GDM1 (cell line): ENCODE results near the gene FNBP1L.
A peak's percentile ranks its signal among the peaks of the same experiment; 100 is the strongest.

ENCODE experiments used
- DNase-seq: peaks from one replicate; lab custom pipeline; 2025; lab: John Stamatoyannopoulos, UW

FNBP1L gene

DNA sequence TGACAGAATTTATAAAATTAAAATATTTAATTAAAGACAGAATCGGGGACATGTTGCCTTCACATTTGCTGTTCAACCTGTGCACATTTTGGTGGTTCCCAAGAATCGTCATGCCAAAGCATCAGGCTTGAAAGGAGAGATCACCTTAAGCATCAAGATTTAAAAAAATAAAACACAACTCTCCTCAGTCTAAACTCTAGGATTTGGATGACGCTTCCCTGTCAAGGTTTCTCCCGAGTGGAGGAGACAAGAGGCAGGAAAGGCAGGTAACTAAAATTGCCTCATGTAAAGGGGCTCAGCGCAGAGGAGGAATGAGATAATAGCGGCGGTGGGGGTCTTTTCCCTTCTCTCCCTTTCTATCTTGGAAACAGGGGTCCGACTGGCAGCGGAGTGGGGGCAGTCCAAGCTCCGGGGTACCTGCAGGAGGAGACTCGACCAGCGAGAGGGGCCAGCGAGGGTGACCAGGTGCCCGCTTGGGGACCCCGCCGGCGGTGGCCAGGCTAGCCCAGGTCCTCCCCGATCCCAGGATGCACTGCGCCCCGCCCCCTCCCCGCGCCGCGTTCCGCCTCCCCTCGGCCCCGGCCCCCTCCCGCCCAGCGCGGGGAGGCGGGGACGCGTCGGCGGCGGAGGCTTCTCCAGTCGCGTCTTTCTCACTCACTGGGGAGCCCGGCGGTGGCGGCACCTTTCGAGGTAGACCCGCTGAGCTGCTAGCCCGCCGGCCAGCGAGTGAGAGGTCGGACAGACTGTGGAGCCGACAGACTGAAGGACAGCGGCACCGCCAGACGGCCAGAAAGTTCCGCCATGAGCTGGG lies at the start of gene FNBP1L:
TSS of gene FNBP1L (plus strand) at position 638 of the 811 bp plus-strand sequence. CDS start at position 802, 164 bp downstream.
- DNase-seq = peak; percentile 80

DNA sequence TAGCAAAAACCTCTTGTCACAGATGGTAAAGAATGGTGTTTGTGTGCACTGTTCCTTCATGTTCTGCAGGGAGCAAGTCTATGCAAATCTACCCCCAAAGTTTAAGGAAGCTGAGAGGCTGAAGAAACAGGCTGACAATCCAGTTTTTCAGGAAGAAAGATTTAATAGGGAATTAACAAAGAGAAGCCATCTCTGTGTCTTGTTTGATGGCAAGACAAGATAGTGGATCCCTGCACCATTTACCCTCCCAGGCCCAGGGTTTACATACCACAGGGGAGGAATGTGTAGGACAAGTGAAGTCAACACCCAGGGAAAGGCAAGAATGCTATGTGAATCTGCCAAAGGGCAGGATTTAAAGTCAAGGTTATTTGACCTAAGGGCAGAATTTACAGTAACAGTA lies 48.1 kb upstream of the FNBP1L start:
- DNase-seq = no peak

DNA sequence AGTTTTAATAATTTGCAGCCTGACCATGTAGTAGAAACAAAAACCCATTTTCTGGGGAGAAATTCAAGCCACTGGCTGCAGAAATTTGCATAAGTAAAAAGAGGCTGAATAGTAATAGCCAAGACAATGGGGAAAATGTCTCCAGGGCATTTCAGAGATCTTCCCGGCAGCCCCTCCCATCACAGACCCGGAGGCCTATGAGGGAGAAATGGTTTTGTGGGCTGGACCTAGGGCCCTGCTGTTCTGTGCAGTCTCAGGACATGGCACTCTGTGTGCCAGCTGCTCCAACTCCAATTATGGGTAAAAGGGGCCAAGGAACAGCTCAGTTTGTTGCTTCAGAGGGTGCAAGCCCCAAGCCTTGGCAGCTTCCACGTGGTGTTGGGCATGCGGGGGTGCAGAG lies 39.7 kb upstream of the FNBP1L start:
- no peak for DNase-seq

DNA sequence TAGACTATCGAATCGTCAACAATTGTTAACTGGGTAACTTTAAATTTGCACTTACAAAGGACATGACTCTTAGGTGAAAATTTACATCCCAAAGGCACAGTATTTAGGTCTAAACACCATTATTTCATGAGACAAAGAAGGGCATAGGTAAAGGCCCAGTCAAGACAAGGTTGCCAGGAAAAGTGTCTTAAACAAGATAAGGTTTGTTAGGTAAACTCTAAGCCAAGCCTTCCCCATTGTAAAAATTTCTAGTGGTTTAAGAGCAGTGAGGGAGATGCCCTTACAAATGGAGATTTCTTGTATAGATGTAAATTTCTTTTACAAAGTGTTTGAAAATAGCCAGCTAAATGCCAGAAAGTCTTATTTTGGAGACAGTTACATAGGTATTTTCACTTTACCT lies 36.9 kb upstream of the FNBP1L start:
- DNase-seq = no peak

DNA sequence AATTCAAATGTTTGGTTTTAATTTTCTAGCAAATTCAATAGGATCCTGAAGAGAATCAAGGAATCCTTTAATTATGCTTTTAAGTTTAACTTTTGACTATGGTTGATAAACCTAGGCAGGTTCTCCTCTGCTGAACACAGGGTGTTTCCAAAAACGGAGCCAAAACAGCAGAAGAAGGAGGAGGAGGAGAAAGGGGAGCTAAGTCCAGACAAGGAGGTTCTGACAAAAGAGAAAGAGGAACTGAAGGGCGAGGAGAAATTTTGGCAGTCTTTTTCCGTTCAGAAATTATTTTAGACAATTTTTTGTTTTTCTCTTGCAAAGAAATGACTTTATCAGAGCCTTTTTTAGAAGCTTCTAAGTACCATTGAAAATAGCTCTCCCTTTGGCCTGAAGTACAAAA lies 33.2 kb upstream of the FNBP1L start:
- no peak for DNase-seq

DNA sequence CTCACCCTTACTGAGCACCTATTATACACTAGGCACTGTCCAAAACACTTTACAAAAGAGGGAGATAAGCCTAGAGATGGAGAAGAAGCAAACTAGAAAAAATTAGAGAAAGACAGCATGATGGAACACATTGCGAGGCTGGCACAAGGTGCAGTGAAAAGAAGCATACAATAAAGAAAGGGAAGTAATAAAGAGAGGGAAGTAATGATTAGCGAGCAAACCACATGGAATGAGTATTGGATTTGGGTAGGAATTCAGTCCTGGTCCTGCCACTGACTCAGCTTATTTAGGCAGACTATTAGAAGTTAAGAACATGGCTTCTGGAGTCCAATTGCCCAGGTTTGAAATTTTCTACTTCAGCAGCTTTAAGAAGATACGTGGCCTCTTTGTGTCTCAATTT lies 32.6 kb upstream of the FNBP1L start:
- no peak for DNase-seq

DNA sequence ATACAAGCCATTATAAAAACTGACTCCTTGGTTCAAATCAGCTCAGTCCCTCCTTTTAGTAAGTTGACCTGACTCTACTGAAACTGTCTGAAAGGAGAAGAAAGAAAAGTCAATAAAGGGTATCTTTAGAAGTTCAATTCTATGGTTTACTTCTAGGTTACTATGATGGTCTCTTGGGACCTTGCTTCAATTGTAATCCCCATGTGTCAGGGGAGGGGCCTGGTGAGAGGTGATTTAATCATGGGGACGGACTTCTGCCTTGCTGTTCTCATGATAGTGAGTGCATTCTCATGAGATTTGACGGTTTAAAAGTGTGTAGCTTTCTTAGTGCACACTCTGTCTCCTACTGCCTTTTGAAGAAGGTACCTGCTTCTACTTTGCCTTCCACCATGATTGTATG lies 31.7 kb upstream of the FNBP1L start:
- no peak for DNase-seq

DNA sequence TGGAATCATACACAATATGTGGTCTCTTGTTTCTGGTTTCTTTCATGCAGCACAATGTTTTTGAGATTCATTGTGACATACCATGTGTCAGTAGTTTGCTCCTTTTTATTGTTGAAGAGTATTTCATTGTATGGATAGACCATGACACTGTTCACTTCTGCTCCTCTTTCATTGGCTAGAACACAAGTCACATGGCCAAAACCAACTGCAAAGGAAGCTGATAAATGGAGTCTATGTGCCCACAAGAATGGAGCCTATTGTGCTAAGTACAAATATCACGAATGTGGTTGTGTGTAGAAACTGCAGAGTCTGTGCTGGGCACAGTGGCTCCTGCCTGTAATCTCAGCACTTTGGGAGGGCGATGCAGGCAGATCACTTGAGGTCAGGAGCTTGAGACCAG lies 28.6 kb upstream of the FNBP1L start:
- no peak for DNase-seq

DNA sequence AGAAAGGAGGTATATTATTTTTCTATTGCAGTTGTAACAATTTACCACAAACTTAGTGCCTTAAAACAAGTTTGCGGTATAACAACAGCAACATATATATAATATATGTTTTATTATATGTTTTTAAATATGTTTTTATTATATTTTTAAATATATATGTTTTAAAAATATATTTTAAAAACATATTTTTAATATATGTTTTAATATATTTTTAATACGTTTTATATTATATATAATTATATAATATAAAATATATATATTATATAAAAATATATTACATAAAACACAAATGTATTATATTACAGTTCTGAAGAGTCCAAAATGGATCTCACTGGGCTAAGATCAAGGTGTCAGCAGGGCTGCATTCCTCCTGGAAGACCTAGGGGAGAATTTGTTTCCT lies 27.5 kb upstream of the FNBP1L start:
- no peak for DNase-seq

DNA sequence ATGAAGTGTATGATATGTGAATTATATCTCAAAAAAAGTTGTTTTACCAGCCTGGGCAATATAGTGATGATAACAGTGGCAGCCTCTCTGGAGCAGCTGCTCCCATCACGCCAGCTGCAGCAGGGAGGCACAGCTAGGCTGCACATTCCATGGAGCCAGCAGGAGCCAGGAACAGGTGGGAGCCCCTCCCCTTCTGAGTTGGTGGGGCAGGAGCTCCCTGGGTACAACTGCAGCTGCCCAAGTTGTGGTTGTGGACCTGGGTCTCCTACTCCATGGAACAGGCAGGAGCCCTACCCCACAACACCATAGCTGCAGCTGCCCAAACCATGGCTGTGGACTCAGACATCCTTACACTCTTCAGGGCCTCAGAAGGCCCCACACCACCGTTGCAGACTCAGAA lies 21.7 kb upstream of the FNBP1L start:
- no peak for DNase-seq

DNA sequence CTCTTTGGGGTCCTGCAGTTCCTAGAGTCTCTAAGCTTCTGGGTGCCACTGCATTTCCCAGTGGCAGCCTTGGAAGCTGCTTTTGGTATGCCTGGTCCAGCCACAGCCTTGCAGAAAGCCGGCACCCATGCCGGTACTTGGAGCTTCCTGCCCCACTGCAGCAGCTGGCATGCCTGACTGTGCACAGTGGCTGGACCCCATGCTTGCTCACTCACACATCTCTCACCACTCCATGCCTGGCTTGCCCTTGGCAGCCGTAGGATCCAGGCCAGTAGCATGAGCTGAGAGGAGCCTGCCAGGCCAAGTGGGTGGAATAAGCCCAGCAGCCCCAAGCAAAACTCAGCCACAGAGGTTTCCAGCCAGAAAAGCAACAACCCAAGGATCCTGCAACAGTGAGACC lies 20.3 kb upstream of the FNBP1L start:
- DNase-seq = no peak

DNA sequence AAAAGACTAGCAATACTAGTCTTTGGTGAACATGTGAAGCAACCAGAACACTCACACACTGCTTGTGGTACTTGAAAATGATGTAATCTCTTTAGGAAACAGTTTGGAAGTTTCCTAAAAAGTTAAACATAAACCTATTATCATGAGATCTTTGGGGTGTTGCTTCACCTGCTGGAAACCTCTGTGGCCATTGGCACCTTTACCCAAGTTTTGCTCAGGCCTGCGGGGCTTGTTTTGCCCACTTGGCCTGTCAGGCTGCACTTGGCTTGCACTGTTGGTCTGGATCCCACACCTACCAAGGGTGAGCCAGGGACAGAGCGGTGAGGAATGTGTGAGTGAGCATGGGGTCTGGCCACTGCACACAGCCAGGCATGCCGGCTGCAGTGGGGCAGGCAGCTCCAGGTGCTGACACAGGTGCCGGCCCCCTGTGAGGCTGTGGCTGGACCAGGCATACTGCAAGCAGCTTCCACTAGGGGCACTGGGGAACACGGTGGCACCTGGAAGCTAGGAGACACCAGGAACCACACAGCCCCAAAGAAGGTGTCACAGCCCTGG lies 14.4 kb upstream of the FNBP1L start:
- DNase-seq = no peak

DNA sequence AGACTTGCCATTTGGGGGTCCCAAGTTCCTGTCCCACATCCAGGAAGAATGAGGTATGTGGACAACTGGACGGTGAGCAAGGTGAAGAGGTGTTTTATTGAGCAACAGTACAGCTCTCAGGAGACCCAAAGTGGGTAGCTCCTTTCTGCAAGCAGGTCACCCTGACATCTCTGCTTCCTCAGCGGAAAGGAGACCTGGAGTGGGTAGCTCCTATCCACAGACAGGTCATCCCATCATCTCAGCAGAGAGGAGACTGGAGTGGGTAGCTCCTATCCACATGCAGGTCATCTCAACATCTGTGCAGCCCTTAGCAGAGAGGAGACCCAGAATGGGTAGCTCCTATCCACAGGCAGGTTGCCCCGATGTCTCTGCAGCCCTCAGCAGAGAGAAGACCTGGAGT lies 13.8 kb upstream of the FNBP1L start:
- DNase-seq = no peak

DNA sequence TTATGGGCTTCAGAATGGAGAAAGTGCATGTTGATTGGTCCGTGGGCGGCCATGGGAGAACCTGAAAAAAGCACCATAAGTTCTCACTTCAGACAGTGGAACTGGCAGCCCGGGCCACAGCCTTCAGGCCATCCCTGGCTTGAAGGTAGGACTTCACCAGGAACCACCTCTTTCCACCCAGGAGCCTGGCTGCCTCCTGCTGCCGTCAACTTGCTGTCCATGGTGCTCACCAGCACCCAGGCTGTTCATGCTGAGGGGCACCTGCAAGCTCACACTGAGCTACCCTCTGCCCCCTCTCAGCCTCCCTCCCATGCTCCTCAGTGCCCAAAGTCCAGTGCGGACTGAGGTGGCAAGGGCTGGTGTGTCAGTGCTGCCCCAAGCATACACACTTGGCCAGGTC lies 12.9 kb upstream of the FNBP1L start:
- DNase-seq = no peak

DNA sequence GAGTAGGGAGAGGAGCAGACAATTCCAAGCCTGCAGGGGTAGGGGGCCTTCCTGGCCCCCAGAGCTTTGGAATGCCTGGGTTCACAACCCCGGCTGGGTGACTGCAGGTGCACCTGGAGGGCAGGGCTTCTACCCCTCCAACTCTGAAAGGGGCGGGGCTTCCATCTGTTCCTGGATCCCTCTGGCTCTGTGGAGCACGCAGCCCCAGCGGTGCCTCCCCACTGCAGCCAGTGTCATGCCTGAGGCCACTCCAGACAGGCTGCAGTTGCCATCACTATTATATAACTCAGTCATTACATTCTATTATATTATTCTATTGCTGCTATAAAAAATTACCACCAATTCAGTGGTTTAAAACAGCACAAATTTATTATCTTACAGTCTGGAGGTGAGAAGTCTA lies 12.5 kb upstream of the FNBP1L start:
- DNase-seq = no peak

DNA sequence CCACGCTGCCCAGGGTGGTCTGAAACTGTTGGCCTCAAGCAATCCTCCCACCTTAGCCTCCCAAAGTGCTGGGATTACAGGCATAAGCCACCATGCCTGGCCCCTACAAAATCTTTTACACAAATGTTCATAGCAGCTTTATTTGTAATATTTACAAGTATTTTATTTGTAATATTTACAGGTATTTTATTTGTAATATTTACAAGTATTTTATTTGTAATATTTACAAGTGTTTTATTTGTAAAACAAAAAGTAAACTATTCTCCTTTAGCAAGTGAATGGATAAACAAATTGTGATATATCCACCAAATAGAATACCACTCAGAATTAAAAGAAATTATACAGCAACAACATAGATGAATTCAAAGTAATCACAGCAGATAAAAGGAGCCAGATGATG lies 11.4 kb upstream of the FNBP1L start:
- no peak for DNase-seq

DNA sequence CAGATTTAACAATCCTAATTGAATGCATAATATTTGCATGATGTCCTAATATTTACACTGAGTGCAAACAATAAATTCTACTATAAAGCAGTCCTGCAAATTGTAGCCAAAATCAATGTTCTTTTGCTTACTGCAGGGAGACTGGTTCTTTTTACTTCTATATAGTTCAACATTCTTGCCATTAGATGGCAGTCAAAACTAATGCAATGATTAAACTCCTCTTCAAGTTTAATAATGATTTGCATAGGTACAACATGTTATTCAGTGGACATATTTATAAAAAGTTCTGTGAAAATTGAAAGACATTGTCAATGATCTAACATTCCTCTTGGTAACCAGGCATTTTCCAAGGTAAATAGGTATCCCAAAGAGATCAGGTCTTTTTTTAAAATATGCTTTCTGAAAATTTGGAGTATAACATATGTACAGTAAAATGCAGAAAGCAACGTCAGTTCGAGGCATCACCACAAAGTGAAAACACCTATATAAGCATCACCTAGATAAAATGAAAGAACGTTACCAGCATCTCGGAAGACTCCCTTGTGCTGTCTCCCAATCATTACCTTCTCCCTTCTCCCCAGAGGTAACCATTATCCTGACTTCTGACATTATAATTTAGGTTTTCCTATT lies 9.8 kb upstream of the FNBP1L start:
- no peak for DNase-seq

DNA sequence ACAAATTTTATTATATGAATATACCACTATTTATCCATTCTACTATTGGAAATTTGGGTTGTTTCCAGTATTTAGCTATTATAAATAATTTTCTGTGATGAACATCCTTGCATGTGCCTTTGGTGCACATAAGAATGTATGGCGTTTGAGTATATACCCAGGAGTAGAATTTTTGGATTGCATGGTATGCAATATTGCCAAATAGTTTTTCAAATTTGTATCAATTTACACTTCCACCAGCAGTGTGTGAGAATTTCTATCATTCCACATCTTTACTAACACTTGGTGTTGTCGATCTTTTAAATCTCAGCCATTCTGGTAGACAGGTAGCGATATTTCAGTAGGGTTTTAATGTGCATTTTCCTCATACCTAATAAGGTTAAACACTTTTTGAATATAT lies 9.2 kb upstream of the FNBP1L start:
- DNase-seq = no peak

DNA sequence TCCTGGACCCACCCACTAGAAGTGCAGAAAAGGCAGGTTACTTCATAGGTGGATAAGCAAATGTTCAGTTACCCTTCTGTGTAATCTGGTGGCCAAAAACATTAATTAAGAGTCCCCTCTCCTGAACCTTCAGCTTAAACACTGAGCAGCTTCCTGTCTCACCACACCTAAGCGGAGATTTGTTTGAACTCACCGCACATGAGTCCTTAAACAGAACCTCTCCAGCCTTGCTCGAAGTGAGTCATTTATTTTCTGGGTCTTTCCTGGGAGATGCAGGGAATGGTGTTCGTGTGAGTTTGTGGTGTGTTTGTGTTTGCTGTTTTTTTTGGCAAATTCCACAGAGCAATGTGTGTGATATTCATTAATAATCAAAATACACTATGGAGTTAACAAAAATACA lies 7.6 kb upstream of the FNBP1L start:
- no peak for DNase-seq

DNA sequence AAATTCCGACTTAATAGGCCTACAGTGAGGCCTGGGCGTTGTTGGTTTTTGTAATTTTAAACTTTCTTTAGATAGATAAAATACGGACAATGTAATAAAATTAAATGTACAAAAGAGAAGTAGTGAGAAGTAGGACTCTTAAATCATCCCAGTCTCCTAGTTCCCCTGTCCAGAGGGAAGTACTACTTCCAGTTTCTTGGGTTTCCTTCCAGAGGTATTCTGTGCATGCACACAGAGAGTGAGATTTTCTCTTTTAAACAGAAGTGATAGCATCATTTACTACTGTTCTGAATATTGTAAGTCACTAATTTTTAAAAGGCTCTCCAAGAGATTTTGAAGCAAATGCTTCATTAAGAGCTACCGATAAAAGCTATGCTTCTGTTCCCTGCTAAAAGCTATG lies 7.2 kb upstream of the FNBP1L start:
- no peak for DNase-seq

DNA sequence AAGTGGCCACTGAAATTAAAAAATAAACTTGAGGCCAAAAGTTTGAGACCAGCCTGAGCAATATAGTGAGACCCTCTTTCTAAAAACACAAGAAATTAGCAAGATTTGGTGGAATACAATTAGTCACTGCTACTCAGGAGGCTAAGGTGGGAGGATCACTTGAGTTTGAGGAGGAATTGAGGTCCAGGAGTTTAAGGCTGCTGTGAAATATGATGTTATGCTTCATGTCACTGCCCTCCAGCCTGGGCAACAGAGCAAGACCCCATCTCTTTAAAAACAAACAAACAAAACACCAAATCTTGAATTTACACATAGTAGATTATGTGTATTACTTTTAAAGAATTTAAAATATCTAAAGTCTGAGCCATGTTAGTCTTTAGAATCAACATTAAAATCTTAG lies 6.3 kb upstream of the FNBP1L start:
- DNase-seq = no peak

DNA sequence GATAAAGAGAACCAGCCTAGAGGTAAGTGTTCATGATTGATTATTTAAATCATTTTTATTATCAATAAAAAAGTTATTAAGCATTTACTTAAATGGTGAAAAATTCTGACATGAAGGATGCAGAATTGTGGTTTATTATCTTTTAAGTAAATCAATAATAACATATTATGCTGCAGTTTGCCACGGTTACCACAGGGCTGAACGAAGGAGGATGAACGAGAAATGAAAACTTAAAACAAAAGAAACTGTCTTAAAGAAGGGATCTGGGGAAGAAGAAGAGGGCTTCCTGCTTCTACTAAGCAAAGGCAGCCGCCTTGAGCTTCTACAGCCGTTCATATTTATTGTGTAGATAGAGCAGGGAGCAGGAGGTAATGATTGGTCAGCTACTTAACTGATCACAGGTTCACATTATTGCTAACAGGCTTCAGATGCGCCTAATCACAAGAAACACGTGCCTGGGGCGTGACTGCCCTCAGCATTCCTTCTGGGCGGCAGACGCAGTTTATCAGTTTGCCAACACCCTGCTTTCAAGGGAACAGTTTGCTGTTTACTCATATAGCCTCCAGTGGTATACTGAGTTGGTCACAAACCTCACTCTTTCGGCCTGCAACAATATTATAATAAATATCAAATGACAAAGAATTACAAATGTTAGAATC lies 5.8 kb upstream of the FNBP1L start:
- DNase-seq = no peak

DNA sequence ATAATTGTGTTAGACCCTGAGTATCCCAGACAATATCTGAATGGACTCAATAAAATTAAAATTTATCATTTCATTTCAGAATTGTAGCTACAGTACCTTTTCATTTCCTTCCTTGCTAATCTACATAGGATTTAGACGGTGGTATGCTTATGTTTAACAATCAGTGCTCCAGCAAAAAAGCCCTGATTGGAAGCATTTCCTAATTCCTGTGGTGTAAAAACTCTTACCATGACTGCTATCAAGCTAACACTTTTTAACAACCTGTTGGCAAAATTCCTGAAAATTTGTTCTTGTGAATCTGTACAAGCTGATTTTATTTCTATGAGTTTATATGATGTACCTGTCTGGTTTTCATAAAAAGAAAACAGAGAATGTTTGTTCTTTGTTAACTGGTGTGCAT lies 5.2 kb upstream of the FNBP1L start:
- DNase-seq = no peak
